NT2/D1 (cell line): ENCODE data around the gene HNRNPM.

ENCODE experiments used
- SUZ12 ChIP-seq: IDR thresholded peaks from 2 replicates; pipeline ENCODE4 v1.6.1; 2011; ENCODE audit not compliant: insufficient read length, insufficient read depth; ENCODE audit errors: extremely low read depth
- YY1 ChIP-seq: IDR thresholded peaks from 2 replicates; pipeline ENCODE4 v1.6.1; 2011; ENCODE audit not compliant: insufficient read length, insufficient read depth
- ZNF274 ChIP-seq: IDR thresholded peaks from 2 replicates; pipeline ENCODE4 v1.6.1; 2011; ENCODE audit warnings: mild to moderate bottlenecking, low read depth, low read length

GRCh38 chr19:8488365-8488764, 43.6 kb downstream of the HNRNPM start:
- no peak for TF ChIP-seq SUZ12
- no peak for TF ChIP-seq ZNF274
- no peak for TF ChIP-seq YY1
